G401.6 (cell line): ENCODE results near the gene IL34.
"Not testable (repeated sequence)": the region's sequence is repeated elsewhere in the genome, so short reads cannot be mapped to it uniquely, and the experiment has no call there.

Experiments
- FAIRE-seq: peaks from 2 replicates; lab custom pipeline; 2012; peaks lifted over from hg19 to GRCh38; lab: Jason Lieb, UNC

IL34 gene

GRCh38 chr16:70659546-70659945, 13.2 kb downstream of the IL34 start:
- no peak for FAIRE-seq

GRCh38 chr16:70659953-70660671, 13.8 kb downstream of the IL34 start:
- no peak for FAIRE-seq

- no peak for FAIRE-seq
Observed at GRCh38 chr16:70660672-70661350, 14.5 kb downstream of the IL34 start.

- no peak for FAIRE-seq
Observed at GRCh38 chr16:70661534-70661917, 15.2 kb downstream of the IL34 start.

GRCh38 chr16:70661918-70662641, 15.7 kb downstream of the IL34 start:
- FAIRE-seq = no peak

- no peak for FAIRE-seq
Observed at GRCh38 chr16:70662991-70663523, 16.7 kb downstream of the IL34 start.

GRCh38 chr16:70663524-70664324, 17.4 kb downstream of the IL34 start:
- FAIRE-seq = no peak

- no peak for FAIRE-seq
Observed at GRCh38 chr16:70664325-70665112, 18.2 kb downstream of the IL34 start.

- no peak for FAIRE-seq
Observed at GRCh38 chr16:70665113-70665694, 18.8 kb downstream of the IL34 start.

GRCh38 chr16:70665806-70666735, 19.7 kb downstream of the IL34 start:
- no peak for FAIRE-seq

GRCh38 chr16:70670175-70670574, 23.8 kb downstream of the IL34 start:
- no peak for FAIRE-seq

- not testable (repeated sequence) for FAIRE-seq
Observed at GRCh38 chr16:70670938-70671337, 24.6 kb downstream of the IL34 start.

GRCh38 chr16:70674221-70675014, 28.1 kb downstream of the IL34 start:
- FAIRE-seq = no peak

- no peak for FAIRE-seq
Observed at GRCh38 chr16:70675851-70676513, 29.6 kb downstream of the IL34 start.

- no peak for FAIRE-seq
Observed at GRCh38 chr16:70676675-70677498, 30.5 kb downstream of the IL34 start.

- no peak for FAIRE-seq
Observed at GRCh38 chr16:70677499-70678120, 31.3 kb downstream of the IL34 start.
